Activated CD8-positive, alpha-beta T cell treated with anti-CD3 and anti-CD28 coated beads for 36 hours (primary cell): ENCODE measurements around the gene CLTCL1. TPM values are rescaled to one million over a fixed set of nuclear protein-coding genes. Genes with fewer than 3 reads are reported as not detected.
"Not testable (repeated sequence)": the region's sequence is repeated elsewhere in the genome, so short reads cannot be mapped to it uniquely, and the experiment has no call there.

Experiments
- ATAC-seq: fragments of 200-7000 bp; cut with Tn5 transposase; one replicate; pipeline ENCODE4 v1.10.0; 2021; ENCODE audit warnings: mild to moderate bottlenecking, moderate library complexity
- CTCF ChIA-PET: fragments of 350-600 bp; sonication (Branson Sonifier 250); formaldehyde crosslinking; loops from one replicate; lab custom pipeline; 2021; ENCODE audit warnings: antibody characterized with exemption; lab: Charles Lee
- POLR2A ChIA-PET: fragments of 350-600 bp; sonication (Branson Sonifier 250); formaldehyde crosslinking; loops from one replicate; lab custom pipeline; 2021; ENCODE audit warnings: antibody characterized with exemption; lab: Charles Lee
- DNase-seq: peaks from one replicate; pipeline ENCODE4 v3.0.0-alpha.2; 2020
- H3K27ac Mint-ChIP-seq: one replicate; pipeline ENCODE4 v1.8.0; 2021; ENCODE audit warnings: mild to moderate bottlenecking, mixed read lengths
- H3K27me3 Mint-ChIP-seq: one replicate; pipeline ENCODE4 v1.8.0; 2021; ENCODE audit warnings: mixed read lengths
- H3K36me3 Mint-ChIP-seq: one replicate; pipeline ENCODE4 v1.8.0; 2021; ENCODE audit warnings: low read depth, mixed read lengths
- H3K4me1 Mint-ChIP-seq: one replicate; pipeline ENCODE4 v1.8.0; 2021; ENCODE audit warnings: low read depth, mixed read lengths
- H3K4me3 Mint-ChIP-seq: one replicate; pipeline ENCODE4 v1.8.0; 2021; ENCODE audit warnings: mild to moderate bottlenecking, moderate library complexity, mixed read lengths
- H3K9me3 Mint-ChIP-seq: one replicate; pipeline ENCODE4 v1.8.0; 2021; ENCODE audit warnings: mixed read lengths
- intact Hi-C: fragments of 100-400 bp; cut with micrococcal nuclease; formaldehyde crosslinking; loops from one replicate; pipeline ENCODE4 v1.10.0; 2022
- total RNA-seq, 2 experiments: library from RNA; stranded (reverse); gene quantifications; one replicate each; pipeline ENCODE4 v1.2.3, GENCODE V29; 2021
- TF ChIP-seq, protein P1 (sequence below): fragments of 200-600 bp; IDR thresholded peaks from one replicate; pipeline ENCODE4 v1.8.0; 2022; ENCODE audit warnings: antibody characterized with exemption, mild to moderate bottlenecking

CLTCL1 gene
- total RNA-seq, 2 experiments from 2014 or later, result 0.45 to 0.65 TPM

DNA sequence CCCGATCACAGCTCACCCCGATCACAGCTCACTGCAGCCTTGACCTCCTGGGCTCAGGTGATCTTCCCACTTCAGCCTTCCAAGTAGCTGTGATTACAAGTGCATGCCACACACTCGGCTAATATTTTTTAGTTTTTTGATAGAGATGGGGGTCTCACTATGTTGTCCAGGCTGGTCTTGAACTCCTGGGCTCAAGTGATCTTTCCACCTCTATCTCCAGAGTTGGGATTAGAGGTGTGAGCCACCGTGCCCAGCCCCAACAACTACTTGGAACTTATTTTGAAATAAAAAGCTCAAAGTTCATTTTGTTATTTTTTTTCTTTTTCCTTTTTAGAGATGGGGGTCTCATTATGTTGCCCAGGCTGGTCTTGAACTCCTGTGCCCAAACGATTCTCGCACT lies 85.2 kb downstream of the CLTCL1 start:
- Mint-ChIP-seq H3K9me3 (no peaks in the 10 kb centered on the region), H3K27me3 (peaks cover 12% of the 10 kb centered on the region), H3K36me3 (no peaks in the 10 kb centered on the region), H3K4me3 (no peak overlapping the region), H3K4me1 (no peaks in the 10 kb centered on the region), H3K27ac (no peak overlapping the region)
- POLR2A ChIA-PET, result no interaction called here
- intact Hi-C loops, result no loop called here
- no peak for DNase-seq
- CTCF ChIA-PET, result interaction anchor here (1.0 kb wide), 1 partner anchor 8 kb away, joined by 3 read pairs; no protein-coding TSS in a partner anchor
- TF ChIP-seq, protein P1, sequence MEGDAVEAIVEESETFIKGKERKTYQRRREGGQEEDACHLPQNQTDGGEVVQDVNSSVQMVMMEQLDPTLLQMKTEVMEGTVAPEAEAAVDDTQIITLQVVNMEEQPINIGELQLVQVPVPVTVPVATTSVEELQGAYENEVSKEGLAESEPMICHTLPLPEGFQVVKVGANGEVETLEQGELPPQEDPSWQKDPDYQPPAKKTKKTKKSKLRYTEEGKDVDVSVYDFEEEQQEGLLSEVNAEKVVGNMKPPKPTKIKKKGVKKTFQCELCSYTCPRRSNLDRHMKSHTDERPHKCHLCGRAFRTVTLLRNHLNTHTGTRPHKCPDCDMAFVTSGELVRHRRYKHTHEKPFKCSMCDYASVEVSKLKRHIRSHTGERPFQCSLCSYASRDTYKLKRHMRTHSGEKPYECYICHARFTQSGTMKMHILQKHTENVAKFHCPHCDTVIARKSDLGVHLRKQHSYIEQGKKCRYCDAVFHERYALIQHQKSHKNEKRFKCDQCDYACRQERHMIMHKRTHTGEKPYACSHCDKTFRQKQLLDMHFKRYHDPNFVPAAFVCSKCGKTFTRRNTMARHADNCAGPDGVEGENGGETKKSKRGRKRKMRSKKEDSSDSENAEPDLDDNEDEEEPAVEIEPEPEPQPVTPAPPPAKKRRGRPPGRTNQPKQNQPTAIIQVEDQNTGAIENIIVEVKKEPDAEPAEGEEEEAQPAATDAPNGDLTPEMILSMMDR, result no peak
- no peak for ATAC-seq

DNA sequence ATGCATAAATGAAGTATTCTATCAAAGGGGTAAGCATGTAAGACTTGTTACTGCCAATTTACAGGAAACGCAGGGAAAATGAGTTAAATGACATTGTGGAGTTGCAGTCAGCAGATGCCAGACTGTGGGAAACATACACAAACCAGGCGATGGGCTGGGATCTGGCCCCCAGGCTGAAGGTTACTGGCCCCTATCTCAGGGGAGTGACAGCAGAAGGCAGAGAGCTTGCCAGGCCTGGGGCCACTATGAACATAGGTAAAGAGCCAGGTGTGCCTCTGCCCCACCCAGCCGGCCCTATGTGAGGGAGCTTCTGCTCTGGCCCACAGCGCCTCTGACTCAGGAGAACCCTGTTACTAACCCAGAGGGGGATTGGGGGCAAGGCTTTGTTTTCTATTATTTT lies 86.9 kb downstream of the CLTCL1 start:
- Mint-ChIP-seq H3K27ac (no peak overlapping the region), H3K27me3 (peaks cover 5% of the 10 kb centered on the region), H3K36me3 (no peaks in the 10 kb centered on the region), H3K4me3 (no peak overlapping the region), H3K4me1 (no peaks in the 10 kb centered on the region), H3K9me3 (no peaks in the 10 kb centered on the region)
- no peak for DNase-seq
- intact Hi-C loops, result no loop called here
- no peak for ATAC-seq
- TF ChIP-seq, protein P1, result no peak
- CTCF ChIA-PET, result no interaction called here
- POLR2A ChIA-PET, result no interaction called here

DNA sequence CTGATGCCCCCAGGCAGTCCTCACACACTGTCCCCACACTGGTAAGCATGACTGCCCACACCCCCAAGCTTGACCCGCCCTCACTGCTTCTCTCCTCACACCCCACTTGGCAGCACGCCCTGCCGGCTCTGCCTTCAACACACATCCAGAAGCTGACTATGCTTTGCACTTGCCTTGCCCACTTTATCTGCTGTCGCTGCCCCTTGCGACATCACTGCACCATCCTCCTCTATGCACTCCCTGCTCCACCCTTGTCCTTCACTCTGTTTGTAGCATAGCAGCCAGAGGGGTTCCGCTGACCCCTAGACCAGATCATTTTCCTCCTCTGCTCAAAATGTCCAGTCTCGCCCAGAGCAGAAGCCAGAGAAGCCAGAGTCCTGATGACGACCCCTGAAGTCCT lies 87.7 kb downstream of the CLTCL1 start:
- ChIA-PET POLR2A (no interaction called here), CTCF (no interaction called here)
- Mint-ChIP-seq H3K4me1 (no peaks in the 10 kb centered on the region), H3K36me3 (no peaks in the 10 kb centered on the region), H3K9me3 (no peaks in the 10 kb centered on the region), H3K27ac (no peak overlapping the region), H3K27me3 (peaks cover 3% of the 10 kb centered on the region), H3K4me3 (no peak overlapping the region)
- intact Hi-C loops, result no loop called here
- DNase-seq (no peak), ATAC-seq (no peak)
- TF ChIP-seq, protein P1, result no peak

DNA sequence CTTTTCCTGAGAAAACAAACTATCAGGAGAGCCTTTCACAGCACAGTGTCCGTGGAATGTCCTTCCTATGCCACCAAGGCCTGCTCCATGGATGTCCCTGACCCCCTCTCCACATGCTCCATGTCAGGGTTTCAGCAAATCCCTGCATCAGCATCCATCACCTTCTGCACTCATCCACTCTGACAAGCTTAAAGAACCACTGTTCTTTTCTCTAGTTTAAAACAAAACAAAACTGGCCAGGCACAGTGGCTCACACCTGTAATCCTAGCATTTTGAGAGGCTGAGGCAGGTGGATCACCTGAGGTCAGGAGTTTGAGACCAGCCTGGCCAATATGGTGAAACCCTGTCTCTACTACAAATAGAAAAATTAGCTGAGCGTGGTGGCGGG lies 88.7 kb downstream of the CLTCL1 start:
- H3K9me3 Mint-ChIP-seq, CTCF ChIA-PET, intact Hi-C loops, ATAC-seq, H3K27me3 Mint-ChIP-seq, H3K4me3 Mint-ChIP-seq, H3K36me3 Mint-ChIP-seq, POLR2A ChIA-PET, H3K4me1 Mint-ChIP-seq, DNase-seq, H3K27ac Mint-ChIP-seq: not testable (repeated sequence)

DNA sequence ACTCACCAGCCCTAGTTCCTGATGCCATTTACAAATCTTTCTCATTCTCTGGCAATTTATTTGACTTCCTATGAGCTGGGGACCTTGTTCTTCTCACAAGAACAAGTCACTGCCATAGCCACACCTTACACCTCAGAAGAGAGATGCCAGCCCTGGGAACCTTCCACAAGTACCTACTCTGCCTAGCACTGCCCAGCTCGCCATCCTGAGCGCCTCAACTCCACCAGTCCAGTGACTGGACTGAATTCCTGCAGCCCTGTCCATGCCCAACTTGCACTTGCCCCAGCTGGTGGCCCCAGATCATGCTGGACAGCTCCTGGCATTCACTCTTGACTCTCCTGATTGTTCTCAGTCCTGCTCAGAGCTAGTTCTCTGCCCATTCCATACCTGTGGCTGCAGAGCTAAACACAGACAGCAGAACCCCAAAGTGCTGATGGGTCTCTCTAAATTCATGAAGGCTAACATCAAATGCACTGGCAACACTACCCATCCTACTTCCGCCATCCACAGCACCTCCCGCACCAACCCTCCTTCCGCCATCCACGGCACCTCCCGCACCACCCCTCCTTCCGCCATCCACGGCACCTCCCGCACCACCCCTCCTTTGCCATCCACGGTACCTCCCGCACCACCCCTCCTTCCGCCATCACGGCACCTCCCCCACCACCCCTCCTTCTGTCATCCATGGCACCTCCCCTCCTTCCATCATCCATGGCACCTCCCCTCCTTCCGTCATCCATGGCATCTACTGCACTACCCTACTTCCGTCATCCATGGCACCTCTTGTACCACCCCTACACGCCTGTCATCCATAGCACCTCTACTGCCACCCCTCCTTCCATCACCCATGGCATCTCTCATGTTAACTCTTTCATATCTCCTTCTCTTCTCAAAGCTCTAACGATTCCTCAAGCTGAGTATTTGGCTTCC lies 89.4 kb downstream of the CLTCL1 start:
- Mint-ChIP-seq H3K27ac (no peak overlapping the region), H3K4me1 (no peaks in the 10 kb centered on the region), H3K4me3 (no peak overlapping the region), H3K36me3 (no peaks in the 10 kb centered on the region), H3K9me3 (no peaks in the 10 kb centered on the region), H3K27me3 (no peaks in the 10 kb centered on the region)
- ATAC-seq (no peak), DNase-seq (no peak)
- CTCF ChIA-PET, result no interaction called here
- TF ChIP-seq, protein P1, result no peak
- intact Hi-C loops, result no loop called here
- POLR2A ChIA-PET, result no interaction called here
